GM12875 (cell line): ENCODE measurements around the gene ARL13B.
"Not testable (repeated sequence)": the region's sequence is repeated elsewhere in the genome, so short reads cannot be mapped to it uniquely, and the experiment has no call there.

ENCODE experiments used
- H3K4me3 ChIP-seq: one replicate; pipeline ENCODE4 v1.5.1; 2011; ENCODE audit warnings: low read depth, low read length, control low read depth
- CTCF ChIP-seq: IDR thresholded peaks from 2 replicates; pipeline ENCODE4 v1.5.1; 2011; ENCODE audit warnings: low read depth, mild to moderate bottlenecking, control low read depth, inconsistent platforms, low read length, moderate library complexity, borderline replicate concordance; ENCODE audit not compliant: insufficient read depth

Gene ARL13B

GRCh38 chr3:93979850-93980676, at the start of gene ARL13B:
ARL13B (plus strand) TSS chr3:93980155; CDS start chr3:93980424, 269 bp downstream.
- TF ChIP-seq CTCF, result no peak

GRCh38 chr3:93931597-93932229, 48.2 kb upstream of the ARL13B start:
- no peak overlapping the region for H3K4me3 ChIP-seq
- TF ChIP-seq CTCF, result no peak

More at GRCh38 chr3:93979850-93980676, at the start of gene ARL13B:
- peak within 1 kb of the TSS; percentile 91 for H3K4me3 ChIP-seq

- TF ChIP-seq CTCF, result no peak
- no peak overlapping the region for H3K4me3 ChIP-seq
Measured at GRCh38 chr3:93934366-93935046, 45.4 kb upstream of the ARL13B start.

GRCh38 chr3:93936549-93936948, 43.4 kb upstream of the ARL13B start:
- no peak overlapping the region for H3K4me3 ChIP-seq
- TF ChIP-seq CTCF, result no peak

- not testable (repeated sequence) for H3K4me3 ChIP-seq
Measured at GRCh38 chr3:93937485-93937884, 42.5 kb upstream of the ARL13B start.

- not testable (repeated sequence) for H3K4me3 ChIP-seq
Measured at GRCh38 chr3:93949958-93950357, 30.0 kb upstream of the ARL13B start.

GRCh38 chr3:93961026-93961425, 18.9 kb upstream of the ARL13B start:
- TF ChIP-seq CTCF, result no peak
- no peak overlapping the region for H3K4me3 ChIP-seq

GRCh38 chr3:93961489-93961888, 18.5 kb upstream of the ARL13B start:
- TF ChIP-seq CTCF, result no peak
- no peak overlapping the region for H3K4me3 ChIP-seq
